ENCODE results near the gene TUBB.

Gene TUBB

GRCh38 chr6:30767158-30767943, 47.2 kb downstream of the TUBB start:
- no peaks in the 10 kb centered on the region for H3K36me3 ChIP-seq (ENCODE audit: control insufficient read depth, insufficient read depth, low read length)
- H3K9ac ChIP-seq (ENCODE audit: low read length) = peak overlapping the region; percentile 25
- no peak overlapping the region for H3K4me3 ChIP-seq (ENCODE audit: low read depth, low read length)
- H3K9me3 ChIP-seq (ENCODE audit: control insufficient read depth, insufficient read depth, low read depth, low read length) = no peaks in the 10 kb centered on the region
- peak overlapping the region; percentile 17; the same call in 1 of the 2 replicates for H3K27ac ChIP-seq (ENCODE audit: low read depth, low read length)
- peaks cover 57% of the 10 kb centered on the region for H3K4me1 ChIP-seq (ENCODE audit: control insufficient read depth, insufficient read depth, low read length)
- no peaks in the 10 kb centered on the region for H3K27me3 ChIP-seq (ENCODE audit: control insufficient read depth, insufficient read depth, low read length)

- H3K27ac ChIP-seq (ENCODE audit: low read depth, low read length) = no peak overlapping the region; the same call in 1 of the 2 replicates
Measured at GRCh38 chr6:30767944-30768301, 47.8 kb downstream of the TUBB start.

GRCh38 chr6:30768634-30769087, 48.5 kb downstream of the TUBB start:
- H3K36me3 ChIP-seq (ENCODE audit: control insufficient read depth, insufficient read depth, low read length) = no peaks in the 10 kb centered on the region
- H3K27me3 ChIP-seq (ENCODE audit: control insufficient read depth, insufficient read depth, low read length) = no peaks in the 10 kb centered on the region
- H3K4me1 ChIP-seq (ENCODE audit: control insufficient read depth, insufficient read depth, low read length) = peaks cover 51% of the 10 kb centered on the region
- peak overlapping the region; percentile 82; the same call in 1 of the 2 replicates for H3K27ac ChIP-seq (ENCODE audit: low read depth, low read length)
- no peak overlapping the region; the same call in 1 of the 2 replicates for H3K4me3 ChIP-seq (ENCODE audit: low read depth, low read length)
- peak overlapping the region; percentile 94 for H3K9ac ChIP-seq (ENCODE audit: low read length)
- H3K9me3 ChIP-seq (ENCODE audit: control insufficient read depth, insufficient read depth, low read depth, low read length) = no peaks in the 10 kb centered on the region

More at GRCh38 chr6:30767944-30768301, 47.8 kb downstream of the TUBB start:
- no peak overlapping the region for H3K4me3 ChIP-seq (ENCODE audit: low read depth, low read length)
- H3K36me3 ChIP-seq (ENCODE audit: control insufficient read depth, insufficient read depth, low read length) = no peaks in the 10 kb centered on the region
- no peaks in the 10 kb centered on the region for H3K9me3 ChIP-seq (ENCODE audit: control insufficient read depth, insufficient read depth, low read depth, low read length)
- no peak overlapping the region for H3K9ac ChIP-seq (ENCODE audit: low read length)
- peaks cover 57% of the 10 kb centered on the region for H3K4me1 ChIP-seq (ENCODE audit: control insufficient read depth, insufficient read depth, low read length)
- H3K27me3 ChIP-seq (ENCODE audit: control insufficient read depth, insufficient read depth, low read length) = no peaks in the 10 kb centered on the region

DNA sequence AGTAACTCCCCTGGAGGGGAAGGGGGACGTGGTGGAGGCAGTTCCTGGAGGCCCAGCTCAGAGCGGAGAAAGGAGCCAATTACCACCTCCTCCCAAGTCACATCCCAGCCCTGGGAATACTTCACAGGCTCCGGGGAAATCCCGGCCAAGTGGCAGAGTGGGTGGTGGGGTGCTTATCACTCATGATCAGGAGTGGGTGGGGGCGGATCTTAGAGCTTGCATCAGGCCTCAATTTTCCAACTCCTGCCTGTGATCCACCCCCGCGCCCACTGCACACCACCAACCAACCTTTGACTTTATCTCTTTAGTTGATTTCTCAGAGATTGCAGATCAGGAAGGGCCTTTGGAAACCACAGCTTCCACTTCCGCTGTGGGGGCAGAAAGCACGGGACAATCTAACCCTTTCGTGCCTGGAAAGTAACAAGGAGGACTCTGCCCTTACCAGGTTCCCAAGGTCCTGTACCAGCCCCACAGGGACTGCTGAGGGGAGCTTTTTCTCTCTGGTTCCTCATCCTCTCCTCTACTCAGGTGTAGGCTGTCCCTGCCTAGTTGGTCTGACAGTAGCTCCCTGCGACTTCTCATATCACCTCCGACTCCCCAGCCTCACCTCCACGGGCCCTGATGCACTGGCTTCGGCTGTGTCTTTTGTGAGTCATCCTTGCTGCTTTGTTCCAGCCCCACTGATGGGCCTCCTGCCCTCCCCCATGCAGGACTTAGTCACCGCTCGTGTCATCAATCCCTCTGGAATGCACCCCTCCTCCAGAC, 49.1 kb downstream of the TUBB start:
- H3K27me3 ChIP-seq (ENCODE audit: control insufficient read depth, insufficient read depth, low read length) = no peaks in the 10 kb centered on the region
- peak overlapping the region; percentile 94 for H3K9ac ChIP-seq (ENCODE audit: low read length)
- H3K4me3 ChIP-seq (ENCODE audit: low read depth, low read length) = peak overlapping the region; percentile 24; the same call in 1 of the 2 replicates
- H3K27ac ChIP-seq (ENCODE audit: low read depth, low read length) = peak overlapping the region; percentile 82; the same call in 1 of the 2 replicates
- no peaks in the 10 kb centered on the region for H3K9me3 ChIP-seq (ENCODE audit: control insufficient read depth, insufficient read depth, low read depth, low read length)
- H3K4me1 ChIP-seq (ENCODE audit: control insufficient read depth, insufficient read depth, low read length) = peaks cover 45% of the 10 kb centered on the region
- no peaks in the 10 kb centered on the region for H3K36me3 ChIP-seq (ENCODE audit: control insufficient read depth, insufficient read depth, low read length)

- H3K27me3 ChIP-seq (ENCODE audit: control insufficient read depth, insufficient read depth, low read length) = no peaks in the 10 kb centered on the region
- no peak overlapping the region; the same call in 1 of the 2 replicates for H3K4me3 ChIP-seq (ENCODE audit: low read depth, low read length)
- H3K9me3 ChIP-seq (ENCODE audit: control insufficient read depth, insufficient read depth, low read depth, low read length) = no peaks in the 10 kb centered on the region
- H3K9ac ChIP-seq (ENCODE audit: low read length) = peak overlapping the region; percentile 73
- peaks cover 43% of the 10 kb centered on the region for H3K4me1 ChIP-seq (ENCODE audit: control insufficient read depth, insufficient read depth, low read length)
- H3K27ac ChIP-seq (ENCODE audit: low read depth, low read length) = peak overlapping the region; percentile 82; the same call in 1 of the 2 replicates
- no peaks in the 10 kb centered on the region for H3K36me3 ChIP-seq (ENCODE audit: control insufficient read depth, insufficient read depth, low read length)
Measured at GRCh38 chr6:30769853-30770524, 49.8 kb downstream of the TUBB start.

- Histone ChIP-seq H3K27ac (ENCODE audit: low read depth, low read length) (peak overlapping the region; percentile 82; the same call in 1 of the 2 replicates), H3K9me3 (ENCODE audit: control insufficient read depth, insufficient read depth, low read depth, low read length) (no peaks in the 10 kb centered on the region), H3K27me3 (ENCODE audit: control insufficient read depth, insufficient read depth, low read length) (no peaks in the 10 kb centered on the region), H3K36me3 (ENCODE audit: control insufficient read depth, insufficient read depth, low read length) (no peaks in the 10 kb centered on the region), H3K4me3 (ENCODE audit: low read depth, low read length) (no peak overlapping the region), H3K4me1 (ENCODE audit: control insufficient read depth, insufficient read depth, low read length) (peaks cover 43% of the 10 kb centered on the region), H3K9ac (ENCODE audit: low read length) (no peak overlapping the region)
Measured at GRCh38 chr6:30770592-30770991, 50.4 kb downstream of the TUBB start.

DNA sequence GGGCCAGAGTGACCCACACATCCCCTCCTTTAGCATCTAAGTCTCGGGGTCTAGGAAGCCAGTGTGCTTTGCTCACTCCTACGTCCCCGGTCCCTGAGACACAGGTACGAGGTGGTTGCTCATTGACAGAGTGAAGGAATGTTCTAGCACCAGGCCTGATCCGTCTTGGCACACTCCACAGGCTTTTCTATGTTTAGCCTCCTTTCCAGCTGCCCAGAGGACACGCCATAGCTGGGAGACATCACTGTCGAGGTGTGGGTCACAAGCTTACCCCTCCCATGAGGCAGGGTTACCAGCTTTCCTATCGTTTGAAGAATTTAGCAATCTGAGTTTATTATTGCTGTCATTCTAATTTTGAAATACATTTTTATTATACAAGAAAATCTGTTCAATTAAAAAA, 54.5 kb downstream of the TUBB start:
- Histone ChIP-seq H3K4me1 (ENCODE audit: control insufficient read depth, insufficient read depth, low read length) (peaks cover 15% of the 10 kb centered on the region), H3K36me3 (ENCODE audit: control insufficient read depth, insufficient read depth, low read length) (no peaks in the 10 kb centered on the region), H3K9ac (ENCODE audit: low read length) (no peak overlapping the region), H3K27ac (ENCODE audit: low read depth, low read length) (no peak overlapping the region), H3K4me3 (ENCODE audit: low read depth, low read length) (no peak overlapping the region), H3K9me3 (ENCODE audit: control insufficient read depth, insufficient read depth, low read depth, low read length) (peaks cover under 1% of the 10 kb centered on the region; the same call in 1 of the 2 replicates), H3K27me3 (ENCODE audit: control insufficient read depth, insufficient read depth, low read length) (no peaks in the 10 kb centered on the region)

All from HUES6 (cell line).